Ovary (tissue), 3 donors: ENCODE measurements around the gene PTPRA.

ENCODE experiments used
- EP300 ChIP-seq: sonication (generic); formaldehyde crosslinking; IDR thresholded peaks from one replicate; pipeline ENCODE4 v1.6.1; 2017; ENCODE audit warnings: antibody characterized with exemption
- POLR2A ChIP-seq: fragments of 450-650 bp; IDR thresholded peaks from one replicate; pipeline ENCODE4 v1.6.1; 2017; ENCODE audit warnings: antibody characterized with exemption, mild to moderate bottlenecking, moderate library complexity
- TF ChIP-seq, protein P1 (sequence below), 3 donors: fragments of 450-650 bp in 2 of 3; fragments of 200-600 bp in 1 of 3; IDR thresholded peaks; one replicate each; pipeline versions ENCODE4 v1.5.1 to v1.8.0; 2016 to 2022; ENCODE audit warnings: antibody characterized with exemption in 3 of 3, mild to moderate bottlenecking in 1 of 3
- donor health status: DM: no; HTN: no; CAD: no.

DNA sequence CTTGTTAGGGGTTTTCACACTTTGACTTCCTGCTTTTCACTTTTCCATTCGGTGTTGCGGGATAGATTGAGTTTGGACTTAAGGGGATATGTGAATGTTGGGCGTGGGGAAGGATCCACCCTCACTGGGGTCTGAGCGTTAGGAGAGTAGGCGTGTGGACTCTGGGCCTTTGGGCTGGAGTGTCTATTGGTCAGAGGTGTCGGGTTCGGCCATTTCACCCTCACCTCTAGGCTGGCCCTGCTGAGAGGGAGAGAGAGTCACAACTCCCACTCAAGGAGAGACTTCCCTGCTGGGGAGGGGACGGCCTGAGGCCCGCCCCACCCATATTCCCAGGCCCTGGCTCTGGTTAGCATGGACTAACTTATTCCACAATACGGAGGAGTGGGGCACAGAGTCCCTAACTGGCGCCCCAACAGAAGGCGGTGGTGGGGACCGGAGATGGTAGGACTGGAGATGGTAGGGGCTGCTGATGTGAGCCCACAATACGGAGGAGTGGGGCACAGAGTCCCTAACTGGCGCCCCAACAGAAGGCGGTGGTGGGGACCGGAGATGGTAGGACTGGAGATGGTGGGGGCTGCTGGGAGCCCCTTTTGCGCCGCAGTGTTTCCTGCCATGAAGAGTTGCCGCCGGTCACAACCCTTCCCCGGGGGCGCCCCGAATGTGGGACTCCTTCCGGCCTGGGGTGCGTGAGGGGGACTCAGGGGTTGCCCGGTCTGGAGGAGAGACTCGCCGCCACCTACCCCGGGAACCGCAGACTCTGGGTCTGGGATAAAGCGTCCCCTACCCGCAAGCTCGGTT lies 1.4 kb upstream of the PTPRA start:
- TF ChIP-seq, protein P1, sequence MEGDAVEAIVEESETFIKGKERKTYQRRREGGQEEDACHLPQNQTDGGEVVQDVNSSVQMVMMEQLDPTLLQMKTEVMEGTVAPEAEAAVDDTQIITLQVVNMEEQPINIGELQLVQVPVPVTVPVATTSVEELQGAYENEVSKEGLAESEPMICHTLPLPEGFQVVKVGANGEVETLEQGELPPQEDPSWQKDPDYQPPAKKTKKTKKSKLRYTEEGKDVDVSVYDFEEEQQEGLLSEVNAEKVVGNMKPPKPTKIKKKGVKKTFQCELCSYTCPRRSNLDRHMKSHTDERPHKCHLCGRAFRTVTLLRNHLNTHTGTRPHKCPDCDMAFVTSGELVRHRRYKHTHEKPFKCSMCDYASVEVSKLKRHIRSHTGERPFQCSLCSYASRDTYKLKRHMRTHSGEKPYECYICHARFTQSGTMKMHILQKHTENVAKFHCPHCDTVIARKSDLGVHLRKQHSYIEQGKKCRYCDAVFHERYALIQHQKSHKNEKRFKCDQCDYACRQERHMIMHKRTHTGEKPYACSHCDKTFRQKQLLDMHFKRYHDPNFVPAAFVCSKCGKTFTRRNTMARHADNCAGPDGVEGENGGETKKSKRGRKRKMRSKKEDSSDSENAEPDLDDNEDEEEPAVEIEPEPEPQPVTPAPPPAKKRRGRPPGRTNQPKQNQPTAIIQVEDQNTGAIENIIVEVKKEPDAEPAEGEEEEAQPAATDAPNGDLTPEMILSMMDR (IDR thresholded peaks at IDR 0.05), result no peak
- TF ChIP-seq POLR2A (no peak), EP300 (no peak)
